IMR-90 (cell line): Measurements from ENCODE around the gene CAVIN2. TPM values are rescaled to one million over a fixed set of nuclear protein-coding genes. Genes with fewer than 3 reads are reported as not detected.

Experiments used
- ATAC-seq: fragments of 200-7000 bp; cut with Tn5 transposase; 2 replicates; pipeline ENCODE4 v1.9.1; 2020; ENCODE audit warnings: low read depth, mild to moderate bottlenecking, moderate library complexity
- BruUV-seq: library from RNA; stranded (reverse); fragments of 400-500 nt; replicated peaks from 2 replicates; lab custom pipeline; 2021; lab: Mats Ljungman, UMichigan
- CTCF ChIA-PET: fragments of 300-600 bp; formaldehyde crosslinking; extraction: SDS; loops from one replicate; lab custom pipeline; 2021; ENCODE audit warnings: antibody characterized with exemption; lab: Yijun Ruan, JAX
- POLR2A ChIA-PET: fragments of 300-600 bp; sonication (Branson Sonifier 250); formaldehyde crosslinking; loops from one replicate; lab custom pipeline; 2022; ENCODE audit warnings: antibody characterized with exemption; ENCODE audit not compliant: unreplicated experiment; lab: Charles Lee
- DNase-seq: peaks from one replicate; pipeline ENCODE4 v3.0.0; 2013
- H2AFZ ChIP-seq: replicated peaks from 2 replicates; pipeline ENCODE3; 2013; ENCODE audit warnings: low read length, mild to moderate bottlenecking; ENCODE audit not compliant: poor library complexity
- H2AK5ac ChIP-seq: 2 replicates; pipeline ENCODE4 v1.6.1; 2013; ENCODE audit warnings: low read depth, low read length, inconsistent platforms
- H2AK9ac ChIP-seq: replicated peaks from 2 replicates; pipeline ENCODE3; 2013; ENCODE audit warnings: mild to moderate bottlenecking, low read depth, low read length, moderate library complexity; ENCODE audit not compliant: poor library complexity
- H2BK120ac ChIP-seq: 2 replicates; pipeline ENCODE4 v1.6.1; 2013; ENCODE audit warnings: low read depth, low read length, inconsistent platforms
- H2BK15ac ChIP-seq: 3 replicates; pipeline ENCODE4 v1.6.1; 2013; ENCODE audit warnings: low read depth, low read length, inconsistent platforms
- H2BK20ac ChIP-seq: 2 replicates; pipeline ENCODE4 v1.6.1; 2013; ENCODE audit warnings: low read depth, mild to moderate bottlenecking, inconsistent platforms, low read length, moderate library complexity
- H2BK5ac ChIP-seq: 2 replicates; pipeline ENCODE4 v1.6.1; 2013; ENCODE audit warnings: mild to moderate bottlenecking, low read depth, low read length, inconsistent platforms; ENCODE audit not compliant: poor library complexity, severe bottlenecking
- H3K14ac ChIP-seq: replicated peaks from 2 replicates; pipeline ENCODE4 v1.6.1; 2013; ENCODE audit warnings: low read depth, low read length, inconsistent platforms
- H3K18ac ChIP-seq: 2 replicates; pipeline ENCODE4 v1.6.1; 2013; ENCODE audit warnings: low read depth, low read length, control low read depth
- H3K23ac ChIP-seq: 2 replicates; pipeline ENCODE4 v1.6.1; 2013; ENCODE audit warnings: low read depth, low read length, inconsistent platforms
- H3K27ac ChIP-seq: 2 replicates; pipeline ENCODE4 v1.5.1; 2013; ENCODE audit warnings: mild to moderate bottlenecking, control low read depth, low read length; ENCODE audit not compliant: insufficient read depth
- H3K27me3 ChIP-seq: 2 replicates; pipeline ENCODE4 v1.6.1; 2013; ENCODE audit warnings: low read length; ENCODE audit not compliant: control insufficient read depth, insufficient read depth
- H3K36me3 ChIP-seq: 2 replicates; pipeline ENCODE4 v1.6.1; 2013; ENCODE audit warnings: low read length, mixed read lengths; ENCODE audit not compliant: control insufficient read depth, insufficient read depth
- H3K4ac ChIP-seq: 2 replicates; pipeline ENCODE4 v1.6.1; 2013; ENCODE audit warnings: low read depth, low read length, inconsistent platforms
- H3K4me1 ChIP-seq: 2 replicates; pipeline ENCODE4 v1.6.1; 2013; ENCODE audit warnings: low read length, mixed read lengths; ENCODE audit not compliant: control insufficient read depth, insufficient read depth
- H3K4me2 ChIP-seq: 2 replicates; pipeline ENCODE4 v1.6.1; 2013; ENCODE audit warnings: low read depth, mild to moderate bottlenecking, control low read depth, low read length, moderate library complexity
- H3K4me3 ChIP-seq: 2 replicates; pipeline ENCODE4 v1.5.1; 2013; ENCODE audit warnings: low read depth, mild to moderate bottlenecking, control low read depth, low read length, moderate library complexity; ENCODE audit not compliant: insufficient read depth
- H3K56ac ChIP-seq: 2 replicates; pipeline ENCODE4 v1.6.1; 2013; ENCODE audit warnings: low read length, inconsistent platforms; ENCODE audit not compliant: insufficient read depth; ENCODE audit errors: extremely low read depth
- H3K79me1 ChIP-seq, 2 experiments: 2 replicates each; pipeline ENCODE4 v1.6.1; 2013; ENCODE audit warnings: low read length in 2 of 2, inconsistent platforms in 1 of 2, low read depth in 1 of 2
- H3K9ac ChIP-seq: 2 replicates; pipeline ENCODE4 v1.6.1; 2013; ENCODE audit warnings: low read depth, low read length, control low read depth
- H3K9me1 ChIP-seq: 2 replicates; pipeline ENCODE4 v1.6.1; 2013; ENCODE audit warnings: low read length, inconsistent platforms; ENCODE audit not compliant: insufficient read depth
- H3K9me3 ChIP-seq: 2 replicates; pipeline ENCODE4 v1.6.1; 2013; ENCODE audit warnings: low read length; ENCODE audit not compliant: control insufficient read depth, insufficient read depth
- H4K20me1 ChIP-seq: 2 replicates; pipeline ENCODE4 v1.6.1; 2013; ENCODE audit warnings: low read length, inconsistent platforms; ENCODE audit not compliant: insufficient read depth
- H4K5ac ChIP-seq: 2 replicates; pipeline ENCODE4 v1.6.1; 2013; ENCODE audit warnings: mild to moderate bottlenecking, low read depth, low read length, control low read depth
- H4K8ac ChIP-seq, 2 experiments: 2 replicates each; pipeline ENCODE4 v1.6.1; 2013; ENCODE audit warnings: low read depth in 2 of 2, low read length in 2 of 2, control low read depth in 1 of 2, inconsistent platforms in 1 of 2
- H4K91ac ChIP-seq: 2 replicates; pipeline ENCODE4 v1.6.1; 2013; ENCODE audit warnings: low read depth, low read length, inconsistent platforms; ENCODE audit not compliant: insufficient read depth
- BHLHE40 ChIP-seq: fragments of 150-350 bp; IDR thresholded peaks from 2 replicates; pipeline ENCODE4 v1.6.1; 2016; ENCODE audit warnings: mild to moderate bottlenecking, low read depth, low read length
- CEBPB ChIP-seq: IDR thresholded peaks from 2 replicates; pipeline ENCODE4 v1.6.1; 2012; ENCODE audit warnings: low read depth, low read length, improper control_type of control experiment
- FOS ChIP-seq: fragments of 150-350 bp; IDR thresholded peaks from 2 replicates; pipeline ENCODE4 v1.6.1; 2016; ENCODE audit warnings: low read depth, low read length
- MAFK ChIP-seq: IDR thresholded peaks from 2 replicates; pipeline ENCODE4 v1.6.1; 2012; ENCODE audit warnings: low read depth, low read length, improper control_type of control experiment
- MAZ ChIP-seq: IDR thresholded peaks from 2 replicates; pipeline ENCODE4 v1.6.1; 2012; ENCODE audit warnings: low read depth, mild to moderate bottlenecking, low read length, improper control_type of control experiment, moderate library complexity, borderline replicate concordance
- MXI1 ChIP-seq: IDR thresholded peaks from 2 replicates; pipeline ENCODE4 v1.6.1; 2012; ENCODE audit warnings: low read depth, mild to moderate bottlenecking, low read length, moderate library complexity, borderline replicate concordance
- NFE2L2 ChIP-seq: fragments of 150-350 bp; IDR thresholded peaks from 2 replicates; pipeline ENCODE4 v1.6.1; 2016; ENCODE audit warnings: low read depth, mild to moderate bottlenecking, low read length
- POLR2A ChIP-seq: IDR thresholded peaks from 2 replicates; pipeline ENCODE4 v1.6.1; 2012; ENCODE audit warnings: mild to moderate bottlenecking, low read depth, low read length
- RAD21 ChIP-seq: IDR thresholded peaks from 2 replicates; pipeline ENCODE4 v1.6.1; 2012; ENCODE audit warnings: low read length, improper control_type of control experiment
- RCOR1 ChIP-seq: IDR thresholded peaks from 2 replicates; pipeline ENCODE4 v1.6.1; 2012; ENCODE audit warnings: mild to moderate bottlenecking, low read length, improper control_type of control experiment; ENCODE audit not compliant: insufficient replicate concordance
- RFX5 ChIP-seq: IDR thresholded peaks from 2 replicates; pipeline ENCODE4 v1.8.0; 2012; ENCODE audit warnings: low read depth, mild to moderate bottlenecking, low read length, moderate library complexity
- SMC3 ChIP-seq: fragments of 150-350 bp; IDR thresholded peaks from 2 replicates; pipeline ENCODE4 v1.6.1; 2016; ENCODE audit warnings: low read depth, mild to moderate bottlenecking, antibody characterized with exemption, low read length, moderate library complexity
- WGBS, 2 experiments: methylation state at CpG; one replicate each; pipeline versions ENCODE4 v1.1.5 to v1.1.7; 2013; ENCODE audit warnings: missing lambda C conversion rate in 2 of 2; ENCODE audit not compliant: insufficient read length in 1 of 2; ENCODE audit errors: extremely low coverage in 2 of 2; 5-methylcytosine and 5-hydroxymethylcytosine counted together
- dilution Hi-C: fragments of 300-500 bp; cut with HindIII; formaldehyde crosslinking; loops from one replicate; pipeline ENCODE4 v1.14.3; 2018; ENCODE audit warnings: low sequenced_read_pairs; ENCODE audit not compliant: unreplicated experiment
- in situ Hi-C: fragments of 300-500 bp; cut with MboI; formaldehyde crosslinking; loops from 3 replicates; pipeline ENCODE4 v1.14.3; 2019; ENCODE audit warnings: low sequenced_read_pairs, inconsistent platforms, mixed read lengths
- intact Hi-C: fragments of 100-400 bp; cut with micrococcal nuclease; formaldehyde crosslinking; loops from 2 replicates; pipeline ENCODE4 v1.10.0; 2022
- polyA plus RNA-seq, 3 experiments: library from polyadenylated mRNA; depleted of rRNA; stranded (reverse); fragments of >200 nt; gene quantifications; 2 replicates each; pipeline ENCODE4 v1.2.3, GENCODE V29; 2012; ENCODE audit warnings: low replicate concordance in 1 of 3
- total RNA-seq: library from RNA; depleted of rRNA; stranded (reverse); fragments of >200 nt; gene quantifications from 2 replicates; pipeline ENCODE4 v1.2.3, GENCODE V29; 2012
- TF ChIP-seq, protein P1 (sequence below): conservative IDR thresholded peaks from 2 replicates; pipeline ENCODE4 v1.5.1; 2012; ENCODE audit warnings: mild to moderate bottlenecking, low read depth, low read length, improper control_type of control experiment
- TF ChIP-seq, protein P2 (sequence below): fragments of 150-350 bp; IDR thresholded peaks from 2 replicates; pipeline ENCODE4 v1.6.1; 2016; ENCODE audit warnings: low read depth, mild to moderate bottlenecking, low read length, moderate library complexity, borderline replicate concordance
- TF ChIP-seq, protein P3 (sequence below): fragments of 150-350 bp; IDR thresholded peaks from 2 replicates; pipeline ENCODE4 v1.6.1; 2017; ENCODE audit warnings: mild to moderate bottlenecking, antibody characterized with exemption, low read length, low read depth

Gene CAVIN2
- total and polyA plus RNA-seq, 2 of the 4 experiments (the other 2 are of a cell fraction), result 7.7 to 11.5 TPM

DNA sequence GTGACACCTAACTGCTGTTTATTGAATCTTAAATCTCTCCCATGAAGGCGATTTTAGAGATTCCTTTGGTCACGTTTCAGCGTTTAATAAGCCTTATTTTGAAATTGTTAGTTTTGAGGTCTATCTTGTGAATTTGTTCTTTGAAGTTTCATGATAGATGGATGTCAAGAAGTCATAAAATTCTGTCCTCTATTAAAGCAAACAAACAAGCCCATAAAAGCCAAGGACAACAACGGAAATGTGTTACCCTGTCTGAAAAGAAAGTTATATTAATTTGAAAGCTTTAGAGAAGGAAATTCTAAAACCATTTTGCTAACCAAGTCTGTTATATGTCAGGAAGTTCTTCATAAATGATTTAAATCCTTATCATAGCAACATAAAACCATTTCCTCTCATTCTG lies 7.0 kb upstream of the CAVIN2 start (continued):
- TF ChIP-seq NFE2L2 (no peak), RCOR1 (no peak), FOS (no peak)

DNA sequence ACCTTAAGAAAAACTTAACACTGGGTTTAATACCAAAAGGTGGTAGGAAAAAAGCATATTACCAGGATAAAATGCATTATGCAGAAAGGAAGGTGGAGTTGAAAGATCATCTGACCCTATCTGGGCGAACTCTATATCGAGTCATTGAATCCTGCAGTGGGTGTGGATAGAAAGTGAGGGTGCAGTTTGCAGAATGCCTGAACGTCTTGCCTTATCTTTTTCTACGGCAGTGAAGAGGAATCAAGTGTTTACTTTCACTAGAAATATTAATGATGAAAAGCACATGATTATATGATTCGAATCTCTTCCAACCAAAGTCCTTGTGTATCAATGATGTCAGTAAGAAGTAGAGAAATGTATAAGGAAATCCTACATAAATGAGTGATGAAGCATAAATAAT lies 4.3 kb upstream of the CAVIN2 start:
- BruUV-seq, result no TSS peak
- Histone ChIP-seq H3K9me3 (no peaks in the 10 kb centered on the region), H3K4me3 (no peak overlapping the region), H4K8ac (no peak overlapping the region), H3K9ac (no peak overlapping the region), H3K27ac (no peak overlapping the region), H3K4me2 (no peak overlapping the region), H2BK15ac (no peak overlapping the region), H4K5ac (no peak overlapping the region), H2AK9ac (no peak overlapping the region), H3K23ac (no peak overlapping the region), H3K36me3 (no peaks in the 10 kb centered on the region), H2AFZ (no peak overlapping the region), H2BK120ac (no peak overlapping the region), H2AK5ac (no peak overlapping the region), H3K18ac (no peak overlapping the region), H3K27me3 (no peaks in the 10 kb centered on the region), H3K79me1 (peaks cover 4 to 9% of the 10 kb centered on the region in 2 experiments; a peak in 3 of 4 replicates), H2BK5ac (no peak overlapping the region), H3K56ac (no peak overlapping the region), H3K4me1 (peaks cover 13% of the 10 kb centered on the region), H4K20me1 (no peaks in the 10 kb centered on the region), H3K4ac (no peak overlapping the region), H3K9me1 (peaks cover 14% of the 10 kb centered on the region), H3K14ac (no peak overlapping the region), H4K91ac (no peak overlapping the region), H2BK20ac (no peak overlapping the region)
- intact Hi-C loops, result no loop called here
- in situ Hi-C loops, result no loop called here
- ChIA-PET POLR2A (no interaction called here), CTCF (no interaction called here)
- no CpG with 5 or more reads among the region's 5 CpGs for WGBS, 2 experiments
- ATAC-seq (no peak), DNase-seq (no peak)
- dilution Hi-C loops, result no loop called here
- TF ChIP-seq POLR2A, result no peak
- TF ChIP-seq RCOR1, result no peak
- TF ChIP-seq SMC3, result no peak
- no peak for TF ChIP-seq NFE2L2
- TF ChIP-seq MAZ, result no peak
- TF ChIP-seq FOS, result no peak
- no peak for TF ChIP-seq MAFK
- no peak for TF ChIP-seq RFX5
- TF ChIP-seq MXI1, result no peak
- TF ChIP-seq RAD21, result no peak
- no peak for TF ChIP-seq BHLHE40
- TF ChIP-seq CEBPB, result no peak
- TF ChIP-seq, protein P1, sequence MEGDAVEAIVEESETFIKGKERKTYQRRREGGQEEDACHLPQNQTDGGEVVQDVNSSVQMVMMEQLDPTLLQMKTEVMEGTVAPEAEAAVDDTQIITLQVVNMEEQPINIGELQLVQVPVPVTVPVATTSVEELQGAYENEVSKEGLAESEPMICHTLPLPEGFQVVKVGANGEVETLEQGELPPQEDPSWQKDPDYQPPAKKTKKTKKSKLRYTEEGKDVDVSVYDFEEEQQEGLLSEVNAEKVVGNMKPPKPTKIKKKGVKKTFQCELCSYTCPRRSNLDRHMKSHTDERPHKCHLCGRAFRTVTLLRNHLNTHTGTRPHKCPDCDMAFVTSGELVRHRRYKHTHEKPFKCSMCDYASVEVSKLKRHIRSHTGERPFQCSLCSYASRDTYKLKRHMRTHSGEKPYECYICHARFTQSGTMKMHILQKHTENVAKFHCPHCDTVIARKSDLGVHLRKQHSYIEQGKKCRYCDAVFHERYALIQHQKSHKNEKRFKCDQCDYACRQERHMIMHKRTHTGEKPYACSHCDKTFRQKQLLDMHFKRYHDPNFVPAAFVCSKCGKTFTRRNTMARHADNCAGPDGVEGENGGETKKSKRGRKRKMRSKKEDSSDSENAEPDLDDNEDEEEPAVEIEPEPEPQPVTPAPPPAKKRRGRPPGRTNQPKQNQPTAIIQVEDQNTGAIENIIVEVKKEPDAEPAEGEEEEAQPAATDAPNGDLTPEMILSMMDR, result no peak
- TF ChIP-seq, protein P2, sequence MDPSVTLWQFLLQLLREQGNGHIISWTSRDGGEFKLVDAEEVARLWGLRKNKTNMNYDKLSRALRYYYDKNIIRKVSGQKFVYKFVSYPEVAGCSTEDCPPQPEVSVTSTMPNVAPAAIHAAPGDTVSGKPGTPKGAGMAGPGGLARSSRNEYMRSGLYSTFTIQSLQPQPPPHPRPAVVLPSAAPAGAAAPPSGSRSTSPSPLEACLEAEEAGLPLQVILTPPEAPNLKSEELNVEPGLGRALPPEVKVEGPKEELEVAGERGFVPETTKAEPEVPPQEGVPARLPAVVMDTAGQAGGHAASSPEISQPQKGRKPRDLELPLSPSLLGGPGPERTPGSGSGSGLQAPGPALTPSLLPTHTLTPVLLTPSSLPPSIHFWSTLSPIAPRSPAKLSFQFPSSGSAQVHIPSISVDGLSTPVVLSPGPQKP, result no peak
- TF ChIP-seq, protein P3, sequence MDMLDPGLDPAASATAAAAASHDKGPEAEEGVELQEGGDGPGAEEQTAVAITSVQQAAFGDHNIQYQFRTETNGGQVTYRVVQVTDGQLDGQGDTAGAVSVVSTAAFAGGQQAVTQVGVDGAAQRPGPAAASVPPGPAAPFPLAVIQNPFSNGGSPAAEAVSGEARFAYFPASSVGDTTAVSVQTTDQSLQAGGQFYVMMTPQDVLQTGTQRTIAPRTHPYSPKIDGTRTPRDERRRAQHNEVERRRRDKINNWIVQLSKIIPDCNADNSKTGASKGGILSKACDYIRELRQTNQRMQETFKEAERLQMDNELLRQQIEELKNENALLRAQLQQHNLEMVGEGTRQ, result no peak
